ENCODE measurements around the gene MOB3A. TPM values are rescaled to one million over a fixed set of nuclear protein-coding genes. Genes with fewer than 3 reads are reported as not detected.
"Not testable (repeated sequence)": the region's sequence is repeated elsewhere in the genome, so short reads cannot be mapped to it uniquely, and the experiment has no call there.

Gene MOB3A
- total RNA-seq, 2 experiments from 2014 or later = 96.4 to 97.3 TPM

GRCh38 chr19:2034729-2035589, 61.2 kb downstream of the MOB3A start:
- Histone ChIP-seq H3K4me3 (ENCODE audit: low read length) (no peak overlapping the region), H3K27ac (ENCODE audit: low read depth in 1 of 2, low read length in 2 of 2) (no peak overlapping the region), H3K9me3 (ENCODE audit: control insufficient read depth in 1 of 2, insufficient read depth in 1 of 2, low read length in 2 of 2) (peaks cover 0 to 20% of the 10 kb centered on the region in 2 experiments), H3K27me3 (ENCODE audit: control insufficient read depth in 1 of 2, insufficient read depth in 2 of 2, low read length in 2 of 2) (no peaks in the 10 kb centered on the region), H3K36me3 (ENCODE audit: insufficient read depth, low read length) (peaks cover 21% of the 10 kb centered on the region), H3K4me1 (ENCODE audit: insufficient read depth, low read length) (peaks cover 46% of the 10 kb centered on the region)
- CTCF ChIA-PET = interaction anchor here (0.7 kb wide), 1 partner anchor 15 kb away, joined by 5 read pairs; no protein-coding TSS in a partner anchor
- peak in 12 of 14 experiments; percentile 38 to 85 (median 60) for DNase-seq
- no peaks in the 10 kb centered on the region for H3K27me3 Mint-ChIP-seq
- peaks cover 21% of the 10 kb centered on the region for H3K36me3 Mint-ChIP-seq (ENCODE audit: low read depth)
- intact Hi-C loops (cut with DNase I, micrococcal nuclease) = no loop called here
- peak overlapping the region; percentile 66 for H3K4me3 Mint-ChIP-seq
- ATAC-seq (ENCODE audit: poor library complexity) = peak; percentile 83
- H3K9me3 Mint-ChIP-seq = no peaks in the 10 kb centered on the region
- peak overlapping the region; percentile 81 for H3K27ac Mint-ChIP-seq
- peaks cover 38% of the 10 kb centered on the region for H3K4me1 Mint-ChIP-seq (ENCODE audit: low read depth)
- POLR2A ChIA-PET = interaction anchor here (1.6 to 2.4 kb wide), 3 partner anchors 9 to 49 kb away, joined by 3 to 7 read pairs (median 6); no protein-coding TSS in a partner anchor
- no peak for TF ChIP-seq CTCF (IDR thresholded peaks at IDR 0.05)

- H3K36me3 Mint-ChIP-seq (ENCODE audit: low read depth) = peaks cover 18% of the 10 kb centered on the region
- Histone ChIP-seq H3K36me3 (ENCODE audit: insufficient read depth, low read length) (peaks cover 14% of the 10 kb centered on the region), H3K4me1 (ENCODE audit: insufficient read depth, low read length) (peaks cover 41% of the 10 kb centered on the region), H3K9me3 (ENCODE audit: control insufficient read depth in 1 of 2, insufficient read depth in 1 of 2, low read length in 2 of 2) (peaks cover 0 to 20% of the 10 kb centered on the region in 2 experiments)
- H3K9me3 Mint-ChIP-seq; intact Hi-C loops (cut with DNase I, micrococcal nuclease); H3K4me3 ChIP-seq (ENCODE audit: low read length); DNase-seq; H3K27me3 ChIP-seq (ENCODE audit: control insufficient read depth in 1 of 2, insufficient read depth in 2 of 2, low read length in 2 of 2); H3K4me3 Mint-ChIP-seq; H3K27ac ChIP-seq (ENCODE audit: low read depth in 1 of 2, low read length in 2 of 2); H3K27ac Mint-ChIP-seq; ATAC-seq (ENCODE audit: poor library complexity); H3K27me3 Mint-ChIP-seq: not testable (repeated sequence)
- peaks cover 34% of the 10 kb centered on the region for H3K4me1 Mint-ChIP-seq (ENCODE audit: low read depth)
- ChIA-PET POLR2A (interaction anchor here (1.6 to 2.4 kb wide), 3 partner anchors 9 to 50 kb away, joined by 3 to 7 read pairs (median 6); no protein-coding TSS in a partner anchor), CTCF (interaction anchor here (0.7 kb wide), 1 partner anchor 15 kb away, joined by 5 read pairs; no protein-coding TSS in a partner anchor)
Measured at GRCh38 chr19:2034253-2034652, 61.9 kb downstream of the MOB3A start.

GRCh38 chr19:2033825-2034159, 62.3 kb downstream of the MOB3A start:
- peaks cover 32% of the 10 kb centered on the region for H3K4me1 Mint-ChIP-seq (ENCODE audit: low read depth)
- ATAC-seq (ENCODE audit: poor library complexity) (no peak), DNase-seq (peak in 1 of 14 experiments; percentile 32)
- H3K27me3 ChIP-seq (ENCODE audit: control insufficient read depth in 1 of 2, insufficient read depth in 2 of 2, low read length in 2 of 2) = no peaks in the 10 kb centered on the region
- POLR2A ChIA-PET = interaction anchor here (1.6 to 3.1 kb wide), 4 partner anchors 8 to 50 kb away, joined by 3 to 31 read pairs (median 6); no protein-coding TSS in a partner anchor
- H3K27ac Mint-ChIP-seq = no peak overlapping the region
- no peak overlapping the region for H3K27ac ChIP-seq (ENCODE audit: low read depth in 1 of 2, low read length in 2 of 2)
- intact Hi-C loops (cut with DNase I, micrococcal nuclease) = no loop called here
- H3K4me3 Mint-ChIP-seq = no peak overlapping the region
- TF ChIP-seq CTCF (IDR thresholded peaks at IDR 0.05) = no peak
- no peaks in the 10 kb centered on the region for H3K27me3 Mint-ChIP-seq
- CTCF ChIA-PET = interaction anchor here (0.5 kb wide), 1 partner anchor 15 kb away, joined by 4 read pairs; no protein-coding TSS in a partner anchor
- peaks cover 14% of the 10 kb centered on the region for H3K36me3 Mint-ChIP-seq (ENCODE audit: low read depth)
- no peaks in the 10 kb centered on the region for H3K9me3 Mint-ChIP-seq
- H3K4me3 ChIP-seq (ENCODE audit: low read length) = no peak overlapping the region
- peaks cover 41% of the 10 kb centered on the region for H3K4me1 ChIP-seq (ENCODE audit: insufficient read depth, low read length)
- H3K9me3 ChIP-seq (ENCODE audit: control insufficient read depth in 1 of 2, insufficient read depth in 1 of 2, low read length in 2 of 2) = peaks cover 0 to 20% of the 10 kb centered on the region in 2 experiments
- H3K36me3 ChIP-seq (ENCODE audit: insufficient read depth, low read length) = peaks cover 11% of the 10 kb centered on the region
